NCI-H1930 (cell line): ENCODE results near the gene FOXF1.

ENCODE experiments used
- DNase-seq, 2 experiments: peaks; one replicate each; lab custom pipeline; 2025; lab: John Stamatoyannopoulos, UW

Gene FOXF1

GRCh38 chr16:86492961-86493629 lies 17.2 kb upstream of the FOXF1 start:
- DNase-seq = no peak

GRCh38 chr16:86494039-86494564 lies 16.2 kb upstream of the FOXF1 start:
- no peak for DNase-seq

- DNase-seq = no peak
Observed at GRCh38 chr16:86494565-86495356, 15.6 kb upstream of the FOXF1 start.

GRCh38 chr16:86495357-86495701 lies 15.0 kb upstream of the FOXF1 start:
- no peak for DNase-seq

GRCh38 chr16:86495756-86496261 lies 14.5 kb upstream of the FOXF1 start:
- no peak for DNase-seq

- no peak for DNase-seq
Observed at GRCh38 chr16:86496262-86496928, 13.9 kb upstream of the FOXF1 start.

GRCh38 chr16:86496929-86497461 lies 13.3 kb upstream of the FOXF1 start:
- no peak for DNase-seq

GRCh38 chr16:86497551-86498021 lies 12.7 kb upstream of the FOXF1 start:
- DNase-seq = no peak

GRCh38 chr16:86498155-86498670 lies 12.1 kb upstream of the FOXF1 start:
- no peak for DNase-seq

- no peak for DNase-seq
Observed at GRCh38 chr16:86498671-86499439, 11.5 kb upstream of the FOXF1 start.

- DNase-seq = no peak
Observed at GRCh38 chr16:86499440-86499786, 10.9 kb upstream of the FOXF1 start.

- no peak for DNase-seq
Observed at GRCh38 chr16:86499889-86500707, 10.2 kb upstream of the FOXF1 start.

GRCh38 chr16:86500708-86501510 lies 9.4 kb upstream of the FOXF1 start:
- no peak for DNase-seq

GRCh38 chr16:86501989-86502855 lies 8.1 kb upstream of the FOXF1 start:
- DNase-seq = no peak

GRCh38 chr16:86502856-86503748 lies 7.2 kb upstream of the FOXF1 start:
- no peak for DNase-seq

GRCh38 chr16:86503830-86504229 lies 6.5 kb upstream of the FOXF1 start:
- no peak for DNase-seq

GRCh38 chr16:86504315-86505184 lies 5.8 kb upstream of the FOXF1 start:
- no peak for DNase-seq
